ENCODE results near the gene NEU4.
"Not testable (repeated sequence)": the region's sequence is repeated elsewhere in the genome, so short reads cannot be mapped to it uniquely, and the experiment has no call there.

Gene NEU4

DNA sequence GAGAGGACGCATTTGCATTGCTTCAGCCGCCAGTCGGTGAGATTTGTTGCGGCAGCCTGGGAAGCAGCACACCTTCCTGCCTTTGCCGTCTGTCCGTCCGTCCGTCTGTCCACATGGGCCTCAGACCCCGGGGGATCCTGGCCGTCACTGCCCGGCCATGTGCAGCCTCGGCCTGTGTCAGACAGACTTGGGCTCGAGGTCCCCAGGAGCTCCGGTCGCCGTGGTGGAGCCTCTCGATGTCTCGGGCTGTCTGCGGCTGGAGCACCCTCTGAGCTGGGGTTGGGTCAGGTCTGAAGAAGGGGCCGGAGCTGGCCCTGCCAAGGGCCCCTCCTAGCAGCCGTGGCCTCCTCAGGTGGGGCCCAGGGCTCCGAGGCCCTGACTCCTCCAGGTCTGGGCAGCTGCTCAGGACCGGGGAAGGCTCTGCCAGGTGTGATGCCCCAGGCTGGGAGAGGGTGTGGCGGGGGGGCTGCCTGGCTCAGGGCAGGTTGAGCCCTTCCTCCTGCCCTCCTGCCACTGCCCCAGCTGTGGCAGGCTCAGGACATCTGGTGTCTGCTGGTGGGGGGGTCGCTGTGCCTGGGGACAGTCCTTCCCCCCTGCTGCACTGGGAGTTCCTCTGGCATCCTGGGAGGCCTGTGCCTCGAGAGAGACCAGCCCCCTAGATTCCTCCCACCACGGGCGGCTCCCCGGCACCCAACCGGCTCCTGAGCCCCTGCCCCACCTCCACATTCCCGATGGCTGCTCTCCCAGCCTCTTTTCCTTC lies 11.8 kb downstream of the NEU4 start:
- no peak for DNase-seq
- in situ Hi-C loops (cut with HindIII; ENCODE audit: low pct_ligation_motif_present, low pct_unique_long_range_greater_than_20kb, low sequenced_read_pairs), result no loop called here

DNA sequence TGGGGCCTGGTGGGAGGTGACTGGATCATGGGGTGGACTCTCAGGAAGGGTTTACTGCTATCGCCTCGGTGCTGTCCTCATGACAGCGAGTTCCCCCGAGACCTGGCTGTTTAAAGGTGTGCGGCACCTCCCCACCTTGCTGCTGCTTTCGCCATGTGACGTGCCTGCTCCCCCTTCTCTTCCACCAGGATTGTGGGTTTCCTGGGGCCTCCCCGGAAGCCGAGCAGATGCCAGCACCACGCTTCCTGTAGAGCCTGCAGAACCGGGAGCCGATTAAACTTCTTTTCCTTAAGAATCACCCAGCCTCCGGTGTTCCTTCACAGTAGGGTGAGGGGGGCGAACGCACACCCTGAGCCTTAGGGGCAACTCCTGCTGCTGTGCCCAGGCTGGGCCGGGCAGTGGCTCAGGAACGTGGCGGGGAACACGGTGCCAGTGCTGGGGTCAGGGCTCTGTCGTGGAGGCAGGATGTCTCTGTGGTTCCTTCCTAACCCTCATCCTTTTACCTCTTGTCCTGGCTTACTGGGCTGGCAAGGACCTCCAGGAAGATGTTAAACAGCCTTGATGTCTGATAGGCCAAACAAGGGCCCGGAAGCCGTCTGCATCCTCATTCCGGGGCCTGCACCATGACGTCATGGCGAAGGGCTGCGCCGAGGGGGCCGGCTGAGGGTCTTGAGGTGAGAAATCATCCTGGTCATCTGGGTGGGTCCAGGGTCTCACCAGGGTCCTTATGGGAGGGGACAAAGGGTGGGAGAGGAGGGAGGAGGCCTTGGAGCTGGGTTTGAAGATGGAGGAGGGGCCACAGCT lies 12.7 kb downstream of the NEU4 start:
- no peak for DNase-seq
- in situ Hi-C loops (cut with HindIII; ENCODE audit: low pct_ligation_motif_present, low pct_unique_long_range_greater_than_20kb, low sequenced_read_pairs), result no loop called here

DNA sequence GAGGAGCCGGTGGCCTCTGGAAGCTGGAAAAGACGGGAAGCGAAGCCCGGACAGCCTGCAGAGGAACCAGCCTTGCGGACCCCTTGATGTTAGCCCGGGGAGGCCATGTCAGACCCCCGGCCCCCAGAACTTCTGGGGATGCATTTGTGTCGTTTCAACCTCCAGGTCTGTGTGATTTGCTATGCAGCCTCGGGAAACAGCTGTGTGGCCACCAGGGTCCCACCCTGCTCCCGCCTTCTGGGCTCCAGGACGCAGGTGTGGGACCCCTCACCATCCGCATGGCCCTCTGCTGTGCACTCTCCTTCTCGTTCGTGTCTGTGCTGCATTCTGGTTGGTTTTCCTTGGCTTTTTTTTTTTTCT lies 13.3 kb downstream of the NEU4 start:
- in situ Hi-C loops (cut with HindIII; ENCODE audit: low pct_ligation_motif_present, low pct_unique_long_range_greater_than_20kb, low sequenced_read_pairs), result no loop called here
- no peak for DNase-seq

DNA sequence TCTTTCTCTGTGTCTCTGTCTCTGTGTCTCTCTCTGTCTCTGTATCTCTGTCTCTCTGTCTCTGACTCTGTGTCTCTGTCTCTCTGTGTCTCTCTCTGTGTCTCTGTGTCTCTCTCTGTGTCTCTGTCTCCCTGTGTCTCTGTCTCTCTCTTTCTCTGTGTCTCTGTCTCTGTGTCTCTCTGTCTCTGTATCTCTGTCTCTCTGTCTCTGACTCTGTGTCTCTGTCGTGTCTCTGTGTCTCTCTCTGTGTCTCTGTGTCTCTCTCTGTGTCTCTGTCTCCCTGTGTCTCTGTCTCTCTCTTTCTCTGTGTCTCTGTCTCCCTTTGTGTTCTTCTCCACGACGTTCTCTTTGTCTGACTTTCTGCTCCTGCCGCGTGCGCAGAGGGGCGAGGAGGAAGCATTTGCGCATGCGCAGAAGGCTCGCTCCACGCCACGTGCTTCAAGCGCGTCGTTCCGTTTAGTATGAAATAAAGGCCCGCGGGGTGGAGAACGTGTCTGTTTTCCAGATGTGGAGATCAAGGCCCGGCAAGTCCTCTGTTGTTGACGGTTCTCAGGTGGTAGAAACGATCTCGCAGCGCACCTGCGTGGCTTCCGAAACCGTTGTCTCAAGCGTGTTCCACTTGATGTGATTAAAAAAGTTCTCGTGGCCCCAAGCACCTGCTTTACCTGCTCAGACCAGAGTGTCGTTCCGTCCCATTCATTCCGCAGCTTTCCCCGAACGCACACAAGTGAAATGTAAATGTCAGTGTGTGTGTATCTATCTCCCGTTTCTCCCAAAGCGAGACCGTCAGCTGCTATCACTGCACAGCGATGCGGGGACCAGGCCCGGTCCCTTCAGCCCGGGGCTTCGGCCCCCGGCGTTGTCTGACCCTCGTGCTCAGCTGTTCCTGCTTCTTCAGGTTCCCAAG lies 14.8 kb downstream of the NEU4 start:
- in situ Hi-C loops (cut with HindIII; ENCODE audit: low pct_ligation_motif_present, low pct_unique_long_range_greater_than_20kb, low sequenced_read_pairs); DNase-seq: not testable (repeated sequence)

DNA sequence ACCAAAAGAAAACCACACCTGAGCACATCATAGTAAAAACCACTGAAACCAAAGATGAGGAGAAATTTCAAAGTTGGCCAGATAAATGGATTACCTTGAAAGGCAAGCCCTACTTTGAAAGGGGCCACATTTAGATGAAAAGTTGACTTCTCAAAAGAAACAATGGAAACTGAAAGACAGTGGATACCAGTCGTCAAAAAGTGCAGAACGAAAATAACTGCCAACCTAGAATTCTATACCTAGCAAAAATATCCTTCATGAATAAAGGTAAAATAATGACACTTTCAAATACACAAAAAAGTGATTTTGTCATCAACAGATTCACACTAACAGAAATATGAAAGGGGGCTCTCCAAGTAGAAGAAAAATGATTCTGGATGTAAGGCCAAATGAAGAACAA lies 18.4 kb downstream of the NEU4 start:
- DNase-seq, result no peak
- in situ Hi-C loops (cut with HindIII; ENCODE audit: low pct_ligation_motif_present, low pct_unique_long_range_greater_than_20kb, low sequenced_read_pairs), result no loop called here

DNA sequence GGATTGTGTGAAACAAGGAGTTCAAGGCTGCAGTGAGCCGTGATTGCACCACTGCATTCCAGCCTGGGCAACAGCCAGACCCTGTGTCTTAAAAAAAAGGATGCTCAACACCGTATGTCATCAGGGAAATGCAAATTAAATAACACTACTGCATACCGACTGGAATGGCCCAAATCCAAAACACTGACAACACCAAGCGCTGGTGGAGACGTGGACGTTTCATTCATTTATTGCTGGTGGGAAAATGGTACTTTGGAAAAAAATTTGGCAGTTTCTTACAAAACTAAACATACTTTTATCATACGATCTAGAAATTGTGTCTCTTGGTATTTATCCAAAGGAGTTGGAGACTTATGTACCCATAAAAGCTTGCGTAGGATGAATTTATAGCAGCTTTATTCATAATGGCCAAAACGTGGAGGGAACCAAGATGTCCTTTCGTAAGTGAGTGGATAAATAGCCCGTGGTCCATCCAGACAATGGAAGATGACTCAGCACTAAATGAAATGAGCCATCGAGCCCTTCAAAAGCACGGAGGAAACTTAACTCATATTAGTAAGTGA lies 24.2 kb downstream of the NEU4 start:
- DNase-seq, result no peak
- in situ Hi-C loops (cut with HindIII; ENCODE audit: low pct_ligation_motif_present, low pct_unique_long_range_greater_than_20kb, low sequenced_read_pairs), result no loop called here

DNA sequence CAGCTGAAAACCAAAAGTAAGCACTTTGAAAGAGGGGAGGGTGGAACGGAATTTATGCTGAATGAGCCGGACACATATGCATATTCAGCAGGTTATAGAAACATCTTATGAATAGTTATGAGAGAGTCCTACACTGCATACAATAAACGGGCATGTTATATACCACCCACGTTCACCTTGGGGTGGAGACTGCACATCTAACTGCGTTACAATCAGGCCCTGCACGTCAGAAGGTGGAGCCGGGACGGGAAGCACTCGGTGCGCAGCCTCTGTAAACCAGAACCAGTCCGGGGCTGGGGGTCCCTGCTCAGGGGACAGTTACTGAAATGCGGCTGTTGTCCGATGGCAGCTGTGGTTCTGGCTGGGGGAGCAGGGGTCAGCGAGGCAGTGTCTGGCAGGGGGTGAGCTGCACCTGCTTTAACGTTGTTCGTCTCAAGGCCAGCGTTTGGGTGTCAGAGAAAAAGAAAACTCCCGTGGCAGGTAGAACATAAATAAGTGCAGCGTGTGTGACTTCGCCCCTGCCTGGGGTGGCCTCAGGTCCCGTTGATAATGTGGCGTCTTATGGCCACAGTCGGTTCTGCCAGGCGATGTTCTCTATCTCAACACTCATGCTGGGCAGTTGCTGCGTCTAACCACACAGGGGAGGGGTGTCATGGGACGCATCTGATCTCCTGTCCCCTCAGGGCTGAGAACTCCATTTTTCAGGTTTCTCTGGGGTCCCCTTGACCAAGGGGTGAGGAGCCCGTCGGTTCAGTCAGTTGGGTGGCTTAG lies 24.9 kb downstream of the NEU4 start:
- DNase-seq; in situ Hi-C loops (cut with HindIII; ENCODE audit: low pct_ligation_motif_present, low pct_unique_long_range_greater_than_20kb, low sequenced_read_pairs): not testable (repeated sequence)

DNA sequence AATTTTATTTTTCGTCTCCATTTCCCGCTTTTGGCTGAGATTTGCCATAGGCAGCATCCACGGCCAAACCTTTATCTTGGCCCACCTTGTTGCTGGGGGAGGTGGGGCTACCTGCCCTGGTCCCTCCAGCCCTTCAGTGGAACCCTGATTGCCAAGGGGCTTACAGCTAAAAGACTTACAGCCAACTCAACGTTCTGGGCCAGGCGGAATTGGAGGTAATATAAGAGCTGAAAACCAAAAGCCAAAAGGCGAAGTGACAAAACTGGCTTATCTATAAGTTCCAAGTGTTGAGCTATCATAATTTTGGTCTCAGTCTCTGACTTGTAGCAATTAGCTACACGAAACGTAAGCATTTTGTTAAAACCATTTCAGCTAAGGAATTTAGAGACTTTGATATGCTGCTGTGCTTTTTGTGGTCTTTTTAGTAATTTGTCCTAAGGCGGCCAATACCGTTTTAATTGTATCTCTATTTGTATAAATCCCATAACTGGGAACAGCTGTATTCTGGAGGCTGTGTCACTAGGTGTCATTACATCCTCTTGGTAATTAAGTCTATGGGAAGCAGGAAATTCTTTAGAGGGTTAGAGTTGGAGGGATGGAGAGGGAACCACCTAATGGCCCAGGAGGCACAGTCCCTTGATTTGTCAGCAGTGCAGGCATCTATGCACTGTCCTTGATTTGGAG lies 25.7 kb downstream of the NEU4 start:
- DNase-seq, result no peak
- in situ Hi-C loops (cut with HindIII; ENCODE audit: low pct_ligation_motif_present, low pct_unique_long_range_greater_than_20kb, low sequenced_read_pairs), result no loop called here

DNA sequence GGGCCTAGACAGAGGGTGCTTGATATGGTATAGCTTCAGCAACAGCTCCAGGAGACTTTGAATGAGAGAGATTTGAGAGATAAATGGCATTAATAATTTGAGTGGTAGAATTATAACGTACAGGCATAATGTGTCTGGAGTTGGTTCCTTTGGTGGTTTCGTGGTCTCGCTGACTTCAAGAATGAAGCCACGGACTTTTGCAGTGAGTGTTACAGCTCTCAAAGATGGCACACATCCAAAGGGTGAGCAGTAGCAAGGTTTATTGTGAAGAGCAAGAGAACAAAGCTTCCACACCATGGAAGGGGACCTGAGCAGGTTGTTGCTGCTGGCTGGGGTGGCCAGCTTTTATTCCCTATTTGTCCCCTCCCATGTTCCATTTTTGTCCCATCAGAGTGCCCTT lies 26.6 kb downstream of the NEU4 start:
- DNase-seq, result no peak
- in situ Hi-C loops (cut with HindIII; ENCODE audit: low pct_ligation_motif_present, low pct_unique_long_range_greater_than_20kb, low sequenced_read_pairs), result no loop called here

DNA sequence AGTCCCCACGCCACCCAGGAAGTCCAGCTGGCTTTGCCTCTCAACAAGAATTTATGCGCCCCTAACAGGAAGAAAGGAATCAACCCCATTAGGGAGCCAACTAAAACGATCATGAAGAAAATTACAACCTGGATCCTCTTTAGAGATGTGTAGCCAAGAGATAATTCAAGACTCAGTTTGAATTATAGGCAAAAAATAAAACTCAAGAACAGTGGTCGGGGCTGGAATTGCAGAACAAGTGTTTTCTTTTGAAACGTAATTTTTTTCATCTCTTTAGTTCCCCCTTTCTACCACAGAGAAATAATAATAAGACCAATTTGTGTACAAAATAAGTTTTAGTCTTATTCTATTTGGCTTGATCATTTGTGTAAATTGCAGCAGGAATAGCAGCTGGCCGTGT lies 27.3 kb downstream of the NEU4 start:
- in situ Hi-C loops (cut with HindIII; ENCODE audit: low pct_ligation_motif_present, low pct_unique_long_range_greater_than_20kb, low sequenced_read_pairs), result no loop called here
- DNase-seq, result no peak

DNA sequence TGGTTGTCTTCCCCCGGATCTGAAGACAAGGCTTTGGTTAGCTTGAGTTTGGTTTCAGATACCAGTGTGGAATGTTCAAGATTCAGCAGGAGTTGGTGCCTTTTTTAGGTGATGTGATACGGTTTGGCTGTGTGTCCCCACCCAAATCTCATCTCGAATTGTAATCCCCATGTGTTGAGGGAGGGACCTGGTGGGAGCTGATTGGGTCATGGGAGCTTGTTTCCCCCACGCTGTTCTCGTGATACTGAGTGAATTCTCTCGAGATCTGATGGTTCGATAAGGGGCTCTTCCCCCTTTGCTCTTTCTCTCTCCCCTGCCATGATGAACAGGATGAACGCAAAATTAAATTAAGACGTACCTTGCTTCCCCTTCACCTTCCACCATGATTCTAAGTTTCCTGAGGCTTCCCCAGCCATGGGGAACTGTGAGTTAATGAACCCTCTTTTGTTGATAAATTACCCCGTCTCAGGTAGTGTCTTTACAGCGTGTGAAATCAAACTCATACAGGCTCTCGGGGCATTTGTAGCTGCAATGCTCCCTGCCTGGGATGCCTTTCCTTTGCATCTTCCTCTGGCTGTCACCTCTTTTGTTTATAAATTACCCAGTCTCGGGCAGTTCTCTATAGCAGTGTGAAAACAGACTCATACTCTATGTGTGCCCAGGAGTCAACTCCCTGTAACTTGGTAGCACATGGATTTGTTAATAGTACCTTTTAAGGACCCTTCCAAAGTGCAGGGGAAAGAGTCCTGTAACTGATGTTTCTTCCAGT lies 28.4 kb downstream of the NEU4 start:
- in situ Hi-C loops (cut with HindIII; ENCODE audit: low pct_ligation_motif_present, low pct_unique_long_range_greater_than_20kb, low sequenced_read_pairs), result no loop called here
- no peak for DNase-seq

DNA sequence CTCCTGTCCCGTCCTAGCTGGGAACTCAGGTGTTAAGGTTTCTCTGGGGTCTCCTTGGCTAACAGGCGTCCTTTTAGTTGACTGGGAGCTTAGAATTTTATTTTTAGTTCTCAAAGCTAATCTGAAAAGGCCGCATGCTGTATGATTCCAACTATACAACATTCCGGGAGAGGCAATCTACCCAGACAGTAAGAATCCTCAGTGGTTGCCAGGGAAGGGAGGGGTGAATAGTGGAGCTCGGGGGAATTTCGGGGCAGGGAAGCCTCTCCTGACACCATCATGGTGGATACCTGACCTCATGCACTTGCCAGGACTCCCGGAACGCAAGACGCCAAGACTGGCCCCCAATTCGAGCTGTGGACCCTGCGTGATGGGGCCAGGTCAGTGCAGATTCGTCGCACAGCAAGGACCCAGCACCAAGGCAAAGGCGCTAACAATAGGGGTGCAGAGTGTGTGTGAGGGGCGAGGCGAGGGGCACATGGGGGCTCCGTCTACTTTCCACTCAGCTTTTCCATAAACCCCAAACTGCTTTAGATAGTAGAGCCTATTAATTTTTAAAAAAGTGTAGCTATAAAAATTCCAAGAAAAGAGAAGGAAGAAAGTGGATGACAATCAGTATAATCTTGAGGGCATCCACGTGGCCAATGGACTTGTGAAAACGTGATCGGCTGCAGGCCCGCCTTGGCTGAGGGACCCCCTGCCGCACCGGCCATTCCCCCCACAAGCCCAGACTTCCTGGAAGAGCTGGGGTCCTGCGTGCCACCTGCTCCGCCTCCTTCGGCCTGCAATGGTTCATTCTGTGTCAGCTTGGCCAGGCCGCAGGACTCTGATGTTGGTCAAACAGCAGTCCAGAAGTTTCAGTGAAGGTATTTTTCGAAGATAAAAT lies 32.4 kb downstream of the NEU4 start:
- in situ Hi-C loops (cut with HindIII; ENCODE audit: low pct_ligation_motif_present, low pct_unique_long_range_greater_than_20kb, low sequenced_read_pairs), result no loop called here
- DNase-seq, result no peak

DNA sequence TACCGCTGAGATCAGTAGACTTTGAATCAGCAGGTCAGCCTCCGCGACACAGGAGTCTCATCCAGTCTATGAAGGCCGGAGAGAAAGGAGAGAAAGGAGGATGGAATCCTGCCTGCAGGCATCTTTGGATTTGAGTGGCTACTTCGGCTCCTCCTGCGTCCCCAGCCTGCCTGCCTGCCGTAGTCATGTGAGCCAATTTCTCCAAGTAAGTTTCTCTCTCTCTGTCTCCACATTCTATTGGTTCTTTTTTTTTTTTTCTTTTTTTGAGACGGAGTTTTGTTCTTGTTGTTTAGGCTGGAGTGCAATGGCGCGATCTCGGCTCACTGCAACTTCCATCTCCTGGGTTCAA lies 33.0 kb downstream of the NEU4 start:
- DNase-seq, result no peak
- in situ Hi-C loops (cut with HindIII; ENCODE audit: low pct_ligation_motif_present, low pct_unique_long_range_greater_than_20kb, low sequenced_read_pairs), result no loop called here

DNA sequence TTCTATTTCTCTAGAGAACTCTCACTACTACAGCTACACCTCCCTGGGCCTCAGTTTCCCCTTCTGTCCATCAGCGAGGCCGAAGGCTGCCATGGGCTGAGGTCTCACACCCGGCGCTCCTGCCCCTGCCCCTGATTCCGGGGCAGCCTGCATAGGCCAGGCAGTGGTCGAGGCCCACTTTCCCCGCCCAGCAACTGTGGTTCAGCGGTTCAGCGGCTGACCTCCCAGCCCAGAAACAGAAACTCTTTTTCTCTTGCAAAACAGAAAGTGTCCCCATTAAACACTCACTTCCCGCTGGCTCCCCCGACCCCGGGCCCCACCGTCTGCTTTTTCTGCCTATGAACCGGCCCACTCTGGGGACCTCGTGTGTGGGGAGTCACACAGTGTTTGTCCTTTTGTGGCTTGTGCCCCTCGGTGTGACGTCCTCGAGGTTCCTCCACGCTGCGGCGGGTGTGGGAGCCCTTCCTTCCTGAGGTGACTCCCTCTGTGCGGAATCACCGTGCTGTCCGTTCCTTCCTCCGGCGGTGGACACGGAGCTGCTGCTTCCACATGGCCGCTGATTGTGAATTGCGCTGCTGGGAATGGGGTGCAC lies 33.7 kb downstream of the NEU4 start:
- in situ Hi-C loops (cut with HindIII; ENCODE audit: low pct_ligation_motif_present, low pct_unique_long_range_greater_than_20kb, low sequenced_read_pairs), result no loop called here
- DNase-seq, result no peak

DNA sequence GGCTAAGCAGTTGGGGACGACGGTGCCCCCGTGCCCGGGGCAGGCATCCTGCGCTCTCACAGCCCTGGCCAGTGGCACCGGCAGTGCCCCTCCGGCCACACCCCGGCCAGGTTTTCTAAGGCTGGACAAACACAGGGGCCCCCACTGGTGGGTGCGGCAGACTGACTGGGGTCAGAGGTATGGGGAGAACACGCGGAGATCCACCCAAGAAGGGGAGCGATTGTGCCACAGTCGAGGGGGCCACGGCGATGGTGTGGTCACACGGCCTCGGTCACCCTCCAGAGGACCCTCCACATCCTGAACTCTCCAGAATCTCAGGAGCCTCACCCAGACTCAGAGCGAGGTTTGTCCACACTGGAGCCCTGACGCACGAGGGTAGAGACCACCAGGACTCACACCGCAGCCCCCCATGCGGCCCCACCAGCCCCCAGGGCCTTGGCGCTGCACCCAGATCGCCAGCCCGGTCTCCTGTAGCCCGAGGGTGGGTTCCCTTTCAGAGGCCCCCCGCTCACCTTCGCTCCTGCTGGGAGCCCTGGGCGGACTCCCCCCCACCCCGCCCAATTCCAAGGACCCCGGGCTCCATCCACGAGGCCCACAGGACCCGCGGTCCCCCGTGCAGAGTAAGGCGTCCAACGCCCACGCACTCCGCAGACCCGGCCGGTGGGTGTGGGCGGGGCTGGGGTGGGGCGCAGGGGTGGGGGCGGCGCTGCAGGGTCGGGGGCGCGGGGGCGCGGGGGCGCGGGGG lies 34.5 kb downstream of the NEU4 start:
- DNase-seq, result no peak
- in situ Hi-C loops (cut with HindIII; ENCODE audit: low pct_ligation_motif_present, low pct_unique_long_range_greater_than_20kb, low sequenced_read_pairs), result no loop called here
